Urothelium cell line (cell line): ENCODE data around the gene KIF17.

Experiments
- DNase-seq: peaks from one replicate; pipeline ENCODE4 v3.0.0; 2011; ENCODE audit warnings: low spot score, mixed read lengths
- FAIRE-seq: peaks from 2 replicates; lab custom pipeline; 2011; peaks lifted over from hg19 to GRCh38; lab: Jason Lieb, UNC

KIF17 gene

GRCh38 chr1:20712215-20712577, 5.6 kb downstream of the KIF17 start:
- FAIRE-seq (no peak), DNase-seq (no peak)

DNA sequence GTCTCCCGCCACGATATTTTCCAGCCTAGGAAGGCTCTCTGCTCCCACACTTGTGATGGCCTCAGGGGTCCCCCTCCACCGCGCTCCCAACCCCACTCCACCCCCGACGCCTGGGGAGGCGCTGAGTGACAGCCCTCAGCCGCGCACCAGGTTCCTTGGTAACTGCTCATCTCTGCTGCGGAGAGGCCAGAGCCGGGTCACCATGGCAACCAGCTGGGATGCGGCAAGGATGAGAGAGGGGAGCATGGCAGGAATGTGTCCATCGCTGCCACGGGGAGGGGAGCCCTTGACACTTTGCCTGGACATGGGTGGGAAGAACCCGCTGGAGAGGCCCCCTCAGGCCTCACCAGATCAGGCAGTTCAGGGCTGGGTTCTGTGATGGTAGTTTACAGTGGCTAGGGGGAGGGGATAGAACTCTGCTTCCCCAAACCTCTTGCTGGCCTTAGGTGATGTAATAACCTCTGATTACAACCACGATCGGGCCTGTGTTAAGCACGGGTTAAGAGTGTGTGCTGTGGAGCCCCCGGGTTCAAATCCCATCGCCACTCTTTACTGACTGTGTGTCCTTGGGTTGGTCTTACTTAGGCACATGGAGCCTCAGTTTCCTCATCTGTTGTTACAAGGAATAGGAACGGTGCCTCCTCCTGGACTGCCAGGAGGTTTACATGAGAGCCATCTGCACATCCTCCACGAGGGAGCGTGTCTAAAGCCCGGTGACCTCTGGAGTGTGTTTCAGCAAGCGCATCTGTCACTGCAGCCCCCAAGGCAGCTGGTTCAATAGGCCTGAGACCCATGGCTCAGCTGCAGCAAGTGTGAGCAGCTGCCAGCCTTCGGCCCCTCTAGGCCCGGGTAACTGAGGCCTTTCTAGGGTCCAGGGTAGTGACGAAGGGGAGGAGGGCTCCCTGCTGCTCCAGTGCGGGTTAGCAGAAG, 6.3 kb downstream of the KIF17 start:
- no peak for DNase-seq
- FAIRE-seq: no peak

DNA sequence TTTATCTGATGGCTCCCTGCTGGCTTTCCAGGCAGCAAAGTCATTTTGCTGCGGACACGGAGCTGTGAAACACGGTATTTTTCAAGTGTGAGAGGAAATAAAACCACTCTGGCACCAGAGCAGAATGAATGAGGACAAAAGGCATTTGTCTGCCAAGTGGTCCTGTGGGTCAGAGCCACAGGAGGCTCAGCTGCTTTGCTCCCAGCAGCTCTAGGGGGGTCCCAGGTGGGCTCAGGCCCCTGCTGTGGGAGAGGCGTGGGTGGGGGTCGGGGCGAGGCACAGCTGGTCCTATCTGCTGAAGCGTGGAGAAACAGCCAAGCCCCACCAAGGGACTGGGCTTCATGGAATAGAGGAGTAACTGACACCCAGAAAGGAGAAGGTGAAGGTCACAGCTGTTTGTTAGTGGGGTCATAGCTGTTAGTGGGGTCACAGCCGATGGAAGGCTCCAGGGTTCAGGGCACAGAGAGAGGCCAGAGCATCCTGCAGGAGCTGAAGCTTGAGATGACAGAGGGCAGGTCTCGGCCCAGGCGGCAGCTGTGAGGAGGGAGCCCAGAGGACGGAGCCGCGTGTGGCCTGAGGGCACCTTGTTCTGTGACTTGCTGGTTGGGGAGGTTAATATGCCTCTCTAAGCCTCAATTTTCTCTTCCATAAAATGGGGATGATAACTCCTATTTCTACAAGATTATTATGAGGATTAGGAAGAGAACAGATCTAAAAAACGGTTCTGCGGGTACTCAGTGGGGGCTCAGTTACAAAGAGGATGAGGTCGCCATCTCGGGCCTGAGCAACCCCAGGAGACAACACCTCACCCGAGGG, 7.1 kb downstream of the KIF17 start:
- no peak for DNase-seq
- FAIRE-seq: no peak

DNA sequence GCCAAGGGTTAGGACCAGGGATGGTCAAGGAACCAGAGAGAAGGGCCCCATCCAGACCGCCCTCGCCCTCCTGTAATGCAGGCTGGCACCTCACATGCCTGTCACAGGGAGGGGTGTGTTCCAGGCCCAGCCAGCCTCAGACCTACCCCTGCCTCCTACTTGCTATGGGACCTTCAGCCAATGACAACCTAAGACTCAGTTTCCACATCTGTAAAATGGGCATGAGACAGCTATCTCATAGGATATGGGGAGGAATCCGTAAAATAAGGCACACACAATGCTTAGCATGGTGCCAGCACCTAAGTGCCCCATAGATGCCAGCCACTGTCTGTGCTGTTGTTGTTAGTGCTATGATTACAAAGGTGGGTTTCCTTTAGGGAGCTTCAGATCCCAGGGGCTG, 7.9 kb downstream of the KIF17 start:
- FAIRE-seq: no peak
- no peak for DNase-seq

- no peak for DNase-seq
- no peak for FAIRE-seq
Measured at GRCh38 chr1:20708891-20709290, 8.9 kb downstream of the KIF17 start.

- no peak for DNase-seq
- FAIRE-seq: no peak
Measured at GRCh38 chr1:20708057-20708456, 9.8 kb downstream of the KIF17 start.

- FAIRE-seq (peak; percentile 59), DNase-seq (no peak)
Measured at GRCh38 chr1:20706841-20707240, 11.0 kb downstream of the KIF17 start.

- DNase-seq (no peak), FAIRE-seq (no peak)
Measured at GRCh38 chr1:20705203-20705755, 12.5 kb downstream of the KIF17 start.

GRCh38 chr1:20704390-20705202, 13.2 kb downstream of the KIF17 start:
- FAIRE-seq (no peak), DNase-seq (no peak)

DNA sequence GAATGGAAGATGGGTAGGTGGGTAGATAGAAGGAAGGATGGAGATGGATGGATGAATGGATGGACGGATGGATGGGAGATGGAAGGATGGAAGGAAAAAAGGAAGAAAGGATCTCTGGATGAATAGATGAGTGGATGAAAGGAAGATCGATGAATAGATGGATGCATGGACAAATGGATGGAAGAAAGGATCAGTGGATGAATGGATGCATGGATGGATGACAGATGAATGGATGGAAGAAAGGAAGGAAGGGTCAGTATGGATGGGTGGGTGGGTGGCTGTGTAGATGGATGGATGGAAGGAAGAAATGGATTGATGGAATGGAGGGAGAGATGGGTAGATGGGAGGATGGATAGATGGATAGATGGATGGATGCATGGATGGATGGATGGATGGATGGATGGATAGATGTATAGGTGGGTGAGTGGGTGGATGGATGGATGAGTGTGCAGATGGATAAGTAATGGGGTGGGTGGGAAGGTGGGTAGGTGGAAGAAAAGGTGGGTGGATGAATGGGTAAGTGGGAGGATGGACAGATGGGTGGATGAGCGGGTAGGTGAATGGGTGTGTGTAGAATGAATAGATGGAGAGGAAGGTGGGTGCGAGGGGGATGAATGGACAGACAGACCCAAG, 14.6 kb downstream of the KIF17 start:
- DNase-seq: no peak
- peak; percentile 91 for FAIRE-seq

GRCh38 chr1:20702416-20702815, 15.4 kb downstream of the KIF17 start:
- DNase-seq: no peak
- no peak for FAIRE-seq

GRCh38 chr1:20701847-20702246, 16.0 kb downstream of the KIF17 start:
- FAIRE-seq (no peak), DNase-seq (no peak)

- no peak for FAIRE-seq
- DNase-seq: no peak
Measured at GRCh38 chr1:20701446-20701845, 16.4 kb downstream of the KIF17 start.

DNA sequence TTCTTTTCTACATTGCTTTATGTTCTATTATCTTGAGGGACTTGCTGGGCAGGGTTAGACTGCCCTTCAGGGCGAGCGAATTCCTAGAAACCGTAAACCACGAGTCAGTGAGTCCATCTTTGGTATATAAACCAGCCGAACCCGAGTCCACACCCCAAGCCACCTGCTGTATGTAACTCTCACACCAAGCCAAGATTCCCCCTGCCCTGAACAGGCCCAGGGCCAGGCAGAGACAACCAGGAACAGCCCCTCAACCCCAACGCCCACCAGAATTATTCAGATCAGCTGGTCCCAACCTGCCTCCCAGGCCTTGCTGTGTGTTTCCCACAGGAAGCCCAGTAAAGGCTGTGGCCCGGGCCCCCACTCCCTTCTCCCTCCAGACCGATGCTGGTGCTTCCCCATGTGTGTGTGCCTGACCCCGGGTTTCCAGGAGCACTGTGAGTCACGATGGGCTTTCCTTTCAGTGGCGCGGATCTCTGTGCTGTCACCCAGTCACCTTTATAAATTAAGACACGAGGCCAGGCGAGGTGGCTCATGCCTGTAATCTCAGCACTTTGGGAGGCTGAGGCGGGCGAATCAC, 17.1 kb downstream of the KIF17 start:
- DNase-seq: no peak
- no peak for FAIRE-seq

DNA sequence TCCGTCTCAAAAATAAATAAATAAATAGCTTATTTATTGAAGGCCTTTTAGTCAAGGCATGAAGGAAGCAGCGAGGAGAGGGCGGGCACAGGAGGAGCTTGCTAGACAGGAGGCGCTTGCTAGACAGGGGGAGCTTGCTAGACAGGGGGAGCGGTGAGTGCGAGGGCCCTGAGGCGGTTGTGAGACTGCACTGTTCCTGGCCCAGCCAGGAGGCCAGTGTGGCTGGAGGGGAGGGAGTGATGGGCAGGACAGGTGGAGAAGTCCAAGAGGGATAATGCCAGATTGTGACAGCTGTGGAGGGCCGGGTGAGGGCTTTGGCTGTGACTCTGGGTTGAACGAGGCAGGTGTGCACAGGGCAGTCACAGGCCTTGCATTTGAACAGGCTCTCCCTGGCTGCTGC, 18.2 kb downstream of the KIF17 start:
- FAIRE-seq: no peak
- DNase-seq: no peak

DNA sequence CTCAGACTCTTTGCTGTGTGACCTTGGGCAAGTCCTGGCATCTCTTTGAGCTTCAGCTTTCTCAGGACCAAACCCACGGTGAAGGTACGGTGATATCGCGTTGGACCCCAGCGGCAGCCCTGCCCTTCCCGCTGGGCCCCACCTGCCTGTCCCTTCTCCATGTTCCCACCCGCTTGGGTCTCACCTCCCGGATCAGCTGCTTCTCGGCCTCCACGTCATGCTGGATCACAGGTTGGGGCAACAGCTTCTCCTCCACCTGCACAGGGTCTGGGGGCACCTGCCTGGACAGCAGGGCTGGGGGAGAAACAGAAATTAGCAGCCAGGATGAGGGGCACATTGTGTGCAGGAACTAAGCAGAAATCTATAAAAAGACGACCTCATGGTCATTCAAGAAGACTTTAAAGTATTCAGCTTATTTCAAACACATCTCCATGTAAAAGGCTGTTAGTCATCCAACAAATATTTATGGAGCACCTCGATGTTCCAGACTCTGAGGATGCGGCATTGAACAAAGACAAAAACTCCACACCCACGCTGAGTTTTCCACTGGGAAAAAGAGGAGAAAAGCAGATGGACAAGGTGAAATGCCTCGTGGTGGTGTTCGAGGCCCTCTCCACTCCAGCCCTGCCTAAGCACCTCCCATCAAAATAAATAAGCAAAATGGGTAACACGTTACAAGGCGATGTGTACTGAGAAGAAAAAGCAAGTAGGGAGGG, 19.5 kb downstream of the KIF17 start:
- peak; percentile 54 for DNase-seq
- no peak for FAIRE-seq

DNA sequence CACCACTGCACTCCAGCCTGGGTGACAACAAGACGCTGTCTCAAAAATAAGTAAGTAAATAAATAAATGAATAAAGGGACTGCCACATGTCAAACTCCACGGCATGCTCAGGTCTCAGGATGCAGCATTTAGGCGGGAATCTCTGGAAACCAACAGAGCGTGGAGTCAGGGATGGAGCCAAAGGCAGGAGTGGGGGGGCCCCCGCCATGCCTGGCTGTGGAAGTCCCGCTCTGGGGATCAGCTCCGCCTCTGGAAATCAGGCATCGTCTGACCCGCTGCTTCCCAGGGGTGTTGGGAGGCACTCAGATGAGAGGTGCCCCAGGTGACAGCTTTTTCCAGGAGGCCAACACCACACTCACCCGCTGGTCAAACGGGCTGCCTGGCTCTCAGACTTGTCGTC, 20.2 kb downstream of the KIF17 start:
- DNase-seq (no peak), FAIRE-seq (no peak)

GRCh38 chr1:20696397-20697333, 21.1 kb downstream of the KIF17 start:
- FAIRE-seq (peak; percentile 59), DNase-seq (peak; percentile 95)
